ENCODE data around the gene CDC20.
"Not testable (repeated sequence)": the region's sequence is repeated elsewhere in the genome, so short reads cannot be mapped to it uniquely, and the experiment has no call there.

The CDC20 gene

DNA sequence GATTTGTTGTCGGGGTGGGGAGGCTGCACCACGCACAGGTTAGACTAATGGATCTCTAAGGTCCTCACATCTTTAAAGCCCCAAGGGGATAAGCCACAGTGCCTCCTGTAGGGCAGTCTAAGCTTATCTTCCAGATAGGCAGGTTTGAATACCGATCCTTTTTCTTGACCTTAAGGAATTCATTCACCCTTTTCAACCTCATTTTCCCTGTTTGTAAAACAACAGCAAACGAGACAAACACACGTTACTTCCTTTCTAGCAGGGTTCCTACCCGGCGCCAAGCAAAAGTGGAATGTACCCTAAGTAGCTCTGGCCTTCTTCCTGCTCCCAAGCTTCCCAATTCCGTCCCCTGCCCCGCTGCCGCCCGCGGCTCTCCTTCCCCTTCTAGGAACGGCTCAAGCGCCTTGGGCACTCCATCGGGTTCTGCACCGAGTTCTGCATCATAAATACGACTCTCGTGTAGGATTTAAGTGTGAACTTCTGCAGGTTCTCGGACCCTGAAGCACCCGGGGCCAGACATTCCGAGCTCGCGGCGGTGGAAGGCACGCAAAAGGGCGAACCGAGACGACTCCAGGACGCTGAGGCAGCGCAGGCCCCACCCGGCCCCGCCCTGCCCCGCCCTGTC is 548 bp upstream of the CDC20 start:
- peak; percentile 37 to 65 for DNase-seq

GRCh38 chr1:43359696-43360095 is 915 bp downstream of the CDC20 start:
- DNase-seq = no peak

DNA sequence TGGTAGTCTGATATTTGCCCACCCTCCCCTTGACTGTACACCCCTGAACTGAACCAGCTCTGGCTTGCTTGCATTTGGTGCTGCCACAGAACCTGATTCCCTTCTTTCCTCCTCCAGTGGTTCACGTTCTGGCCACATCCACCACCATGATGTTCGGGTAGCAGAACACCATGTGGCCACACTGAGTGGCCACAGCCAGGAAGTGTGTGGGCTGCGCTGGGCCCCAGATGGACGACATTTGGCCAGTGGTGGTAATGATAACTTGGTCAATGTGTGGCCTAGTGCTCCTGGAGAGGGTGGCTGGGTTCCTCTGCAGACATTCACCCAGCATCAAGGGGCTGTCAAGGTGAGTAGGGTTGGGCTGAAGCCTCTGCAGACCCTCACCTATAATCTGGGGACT is 1.8 kb downstream of the CDC20 start:
- no peak for DNase-seq

GRCh38 chr1:43363283-43363934 is 4.6 kb downstream of the CDC20 start:
- no peak for DNase-seq

DNA sequence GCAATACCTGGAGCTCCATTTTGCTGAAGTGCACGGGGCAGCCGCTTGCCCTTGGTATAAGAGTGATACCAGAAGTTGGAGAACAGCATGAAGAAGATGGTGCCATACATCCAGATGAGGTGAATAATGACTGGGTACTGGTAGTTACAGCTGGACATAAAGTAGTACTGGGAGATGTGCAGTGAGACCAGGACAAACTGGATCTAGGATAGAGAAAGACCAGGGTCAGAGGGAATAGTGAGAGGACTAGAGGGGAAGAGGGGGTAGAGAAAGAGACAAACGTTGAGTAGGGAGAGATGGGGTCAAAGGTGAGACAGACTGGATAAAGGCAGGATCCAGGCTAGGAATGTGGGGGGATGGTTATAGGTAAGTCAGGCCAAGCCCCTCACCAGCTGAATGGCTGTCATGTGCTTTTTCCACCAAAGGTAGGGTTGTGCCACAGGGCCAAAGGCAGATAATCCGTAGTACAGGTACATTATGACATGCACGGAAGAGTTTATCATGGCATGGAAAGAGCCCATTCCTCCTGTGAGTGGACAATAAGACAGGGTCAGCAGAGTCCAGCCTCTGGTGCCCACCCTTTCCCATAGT is 5.2 kb downstream of the CDC20 start:
- DNase-seq = no peak

DNA sequence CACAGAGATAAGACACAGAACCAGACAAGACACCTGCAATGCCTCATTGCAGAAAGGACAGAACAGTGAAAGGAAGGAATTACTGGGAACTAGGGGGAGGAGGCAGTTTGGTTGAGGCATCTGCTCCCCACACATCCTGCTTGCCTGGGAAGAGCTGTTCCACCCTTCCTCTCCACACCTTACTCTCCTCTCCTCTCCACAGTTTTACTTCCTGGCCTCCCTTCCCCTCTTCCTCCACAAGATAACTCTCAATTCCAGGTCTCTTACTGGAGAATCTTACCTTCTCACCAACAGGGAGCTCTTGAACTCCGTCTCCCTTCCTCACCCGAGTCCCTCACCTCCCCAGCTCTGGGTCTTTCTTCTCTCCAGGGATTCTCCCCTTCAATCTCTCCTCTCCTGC is 6.9 kb downstream of the CDC20 start:
- no peak for DNase-seq

DNA sequence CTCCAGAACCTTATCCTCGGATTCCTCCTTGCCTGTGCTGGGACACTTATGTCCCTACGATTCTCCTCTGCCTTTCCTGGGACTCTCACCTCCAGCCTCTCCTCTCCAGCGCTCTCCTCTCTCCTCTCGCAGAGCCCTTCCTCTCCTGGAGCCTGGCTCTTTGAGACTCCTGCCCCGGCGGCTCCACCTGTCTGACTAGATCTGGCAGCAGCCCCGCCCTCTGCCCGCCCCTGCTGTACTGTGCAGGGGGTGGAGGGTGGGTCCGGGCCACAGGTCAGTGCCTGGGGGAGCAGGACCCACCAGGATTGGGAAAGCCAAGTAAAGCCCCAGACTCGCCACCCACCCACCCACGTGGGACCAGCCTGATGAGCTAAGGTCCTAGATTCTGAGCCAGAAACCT is 7.4 kb downstream of the CDC20 start:
- DNase-seq = no peak

GRCh38 chr1:43366601-43367025 is 7.8 kb downstream of the CDC20 start:
- no peak for DNase-seq

DNA sequence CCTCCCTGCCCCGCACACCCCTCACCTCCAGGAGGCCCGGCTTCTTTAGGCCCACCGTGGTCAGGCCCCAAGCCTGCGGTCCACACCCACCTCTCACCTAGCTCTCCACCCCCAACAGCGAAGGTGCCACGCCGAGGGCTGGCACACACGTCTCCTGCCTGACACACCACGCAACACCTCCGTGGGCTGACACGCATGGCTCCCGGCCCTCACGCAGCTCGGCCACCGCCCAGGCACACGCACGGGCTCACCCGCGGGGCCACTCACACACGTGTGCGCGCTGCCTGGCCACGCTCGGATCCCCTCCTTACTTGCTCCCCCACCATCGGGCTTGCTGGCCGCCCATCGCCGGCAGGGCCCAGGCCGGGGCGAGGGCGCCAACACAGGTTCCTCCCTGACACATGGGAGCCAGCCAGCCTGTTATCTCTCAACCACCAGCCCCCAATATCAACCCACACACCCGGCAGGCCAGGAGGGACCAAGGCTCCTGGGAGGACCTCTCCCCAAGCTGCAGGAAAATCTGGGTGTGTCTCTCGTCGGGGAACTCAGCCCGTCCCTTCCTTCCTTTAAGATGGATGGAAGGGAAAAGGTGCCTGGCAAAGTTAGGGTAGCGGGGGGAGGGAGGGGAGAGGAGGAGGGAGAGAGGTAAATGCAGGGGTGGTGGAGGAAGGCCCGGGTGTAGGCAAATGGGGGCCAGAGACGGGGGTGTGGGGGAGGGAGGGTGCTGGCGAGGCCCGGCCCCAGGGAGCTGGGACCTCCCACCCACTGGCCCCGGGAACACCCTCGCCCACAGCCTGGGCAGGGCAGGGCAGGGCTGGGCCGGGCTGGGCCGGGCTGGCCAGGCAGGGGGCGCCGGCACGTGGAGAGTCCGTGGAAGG is 8.5 kb downstream of the CDC20 start:
- DNase-seq = no peak

DNA sequence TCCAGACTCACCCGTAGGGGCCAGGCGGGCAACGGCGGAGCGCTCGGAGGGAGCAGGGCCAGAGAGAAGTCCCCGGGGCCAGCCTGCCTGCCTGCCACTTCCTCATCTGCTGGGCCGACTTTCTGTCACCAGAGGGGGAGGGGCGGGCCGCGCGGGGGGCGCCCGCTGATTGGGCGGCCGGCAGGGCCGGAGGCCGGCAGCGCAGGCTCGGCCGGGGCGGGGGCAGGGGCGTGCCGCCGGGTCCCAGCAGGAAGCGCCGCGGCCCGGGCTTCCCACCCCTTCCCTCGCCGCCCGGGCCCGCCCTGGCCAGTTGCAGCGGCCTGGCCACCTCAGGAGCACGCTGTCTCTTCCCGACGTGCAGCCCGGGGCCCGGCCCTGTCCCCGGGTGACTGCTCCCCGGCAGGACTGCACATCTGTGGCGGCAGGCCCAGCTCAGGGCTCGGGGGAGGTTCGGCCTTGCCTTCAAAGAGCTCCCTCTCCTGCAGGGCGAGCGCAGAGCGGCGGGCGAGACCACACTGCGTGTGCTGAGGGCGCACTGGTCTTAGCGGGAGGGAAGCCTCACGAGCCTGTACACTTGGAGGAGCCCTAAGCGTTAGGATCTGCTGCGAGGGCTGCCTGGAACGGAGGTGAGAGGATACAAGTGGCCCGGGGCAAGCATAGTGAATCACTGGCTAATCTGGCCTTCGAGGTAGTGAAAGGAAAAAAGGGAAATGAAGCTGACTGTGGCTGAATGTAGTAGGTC is 9.3 kb downstream of the CDC20 start, which contains the start of gene ELOVL1:
Gene ELOVL1, minus strand, starts transcription at position 108 of the 742 bp plus-strand sequence. CDS start 2,402 bp downstream, outside the sequence.
- DNase-seq = peak; percentile 71 to 82

GRCh38 chr1:43368646-43369020 is 9.9 kb downstream of the CDC20 start:
- no peak for DNase-seq

DNA sequence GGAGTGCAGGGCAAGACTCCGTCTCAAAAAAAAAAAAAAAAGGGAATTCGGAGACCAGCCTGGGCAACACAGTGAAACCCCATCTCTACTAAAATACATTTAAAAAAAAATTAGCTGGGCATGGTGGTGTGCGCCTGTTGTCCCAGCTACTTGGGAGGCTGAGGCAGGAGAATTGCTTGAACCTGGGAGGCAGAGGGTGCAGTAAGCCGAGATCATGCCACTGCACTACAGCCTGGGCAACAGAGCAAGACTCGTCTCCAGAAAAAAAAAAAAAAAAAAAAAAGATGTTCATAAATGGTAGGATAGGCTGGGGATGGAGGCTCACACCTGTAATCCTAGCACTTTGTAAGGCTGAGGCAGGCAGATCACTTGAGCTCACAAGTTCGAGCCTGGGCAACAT is 11.0 kb downstream of the CDC20 start:
- not testable (repeated sequence) for DNase-seq

- DNase-seq = no peak
These were observed 11.8 kb downstream of the CDC20 start for GRCh38 chr1:43370564-43370963.

GRCh38 chr1:43372172-43372571 is 13.4 kb downstream of the CDC20 start:
- DNase-seq = no peak

DNA sequence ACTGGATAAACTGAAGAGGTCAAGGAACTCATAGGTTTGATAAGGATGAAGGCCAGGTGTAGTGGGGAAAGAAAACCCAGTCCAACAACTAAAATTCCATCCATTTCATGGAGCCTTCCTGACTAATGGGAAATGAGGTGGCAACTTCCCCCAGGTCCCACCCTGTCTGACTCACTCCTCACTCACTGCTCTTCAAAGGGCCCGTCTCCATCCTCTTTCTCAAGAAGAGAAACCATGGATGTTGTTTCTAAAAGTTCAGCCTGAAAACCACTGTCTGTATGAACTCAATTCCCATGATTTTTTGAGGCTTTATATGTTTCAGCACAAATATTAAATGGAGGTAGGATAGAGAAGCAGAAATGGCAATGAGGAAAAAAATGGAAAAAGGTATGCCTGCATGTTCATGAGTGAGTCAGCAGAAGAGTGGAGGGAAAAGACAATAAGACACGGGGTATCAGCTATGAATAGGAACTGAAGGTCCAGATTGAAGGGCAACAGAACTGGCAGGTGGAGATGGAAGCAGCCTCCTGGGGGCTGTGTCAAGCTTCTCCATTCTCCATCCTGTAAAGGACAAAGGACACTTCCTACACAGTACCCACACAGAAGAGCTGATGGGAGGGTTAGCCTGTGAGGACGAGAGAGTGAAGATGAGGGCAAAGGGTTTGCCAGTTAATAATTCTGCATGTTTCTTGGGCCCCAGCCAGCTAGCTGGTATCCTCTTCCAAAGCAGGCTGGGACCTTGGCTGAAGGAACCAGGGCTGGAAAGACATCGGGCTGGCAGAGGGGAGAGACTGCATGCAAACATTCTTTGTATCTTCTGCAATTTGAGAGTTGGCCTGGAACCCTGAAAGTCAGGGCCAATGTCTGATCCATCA is 14.5 kb downstream of the CDC20 start:
- no peak for DNase-seq

DNA sequence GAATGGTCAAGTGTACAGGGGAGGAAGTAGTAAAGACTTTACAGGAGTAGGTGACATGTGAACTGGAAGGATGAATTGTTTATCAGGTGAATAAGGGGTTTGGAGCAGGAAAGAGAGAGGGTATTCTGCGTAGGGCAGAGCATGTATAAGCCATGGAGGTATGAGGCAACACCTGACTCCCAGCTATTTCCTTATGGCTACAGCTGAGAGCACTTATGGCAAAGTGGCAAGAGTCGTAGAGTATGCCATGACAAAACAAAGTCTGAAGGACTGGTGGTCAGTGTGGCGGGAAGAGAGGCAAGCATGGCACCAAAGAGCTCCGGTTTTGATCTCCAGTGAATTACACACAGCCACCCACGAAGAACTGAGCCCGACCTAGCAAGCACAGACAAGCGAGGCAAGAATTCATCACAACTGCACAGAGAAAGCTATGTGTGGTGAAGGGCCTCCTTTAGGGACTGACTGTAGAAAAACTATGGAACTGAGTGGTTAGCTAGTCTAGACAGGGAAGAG is 18.0 kb downstream of the CDC20 start:
- DNase-seq = no peak

GRCh38 chr1:43377831-43378230 is 19.1 kb downstream of the CDC20 start:
- no peak for DNase-seq

DNA sequence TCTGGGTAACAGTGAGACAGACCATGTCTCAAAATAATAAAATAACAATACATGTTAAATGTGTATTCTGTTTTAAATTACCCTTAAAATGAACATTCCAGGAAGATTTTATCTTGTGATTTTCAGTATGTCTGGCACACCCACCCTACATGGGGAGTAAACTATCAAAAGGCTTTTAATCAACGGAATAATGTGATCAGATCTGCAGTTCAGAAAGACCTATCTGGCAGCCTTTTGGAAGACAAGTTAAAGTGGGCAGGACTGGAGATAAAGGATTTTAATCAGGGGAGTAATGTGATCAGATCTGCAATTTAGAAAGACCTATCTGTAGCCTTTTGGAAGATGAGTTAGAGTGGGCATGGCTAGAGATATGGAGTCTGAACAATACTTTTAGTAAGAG is 20.7 kb downstream of the CDC20 start:
- no peak for DNase-seq

DNA sequence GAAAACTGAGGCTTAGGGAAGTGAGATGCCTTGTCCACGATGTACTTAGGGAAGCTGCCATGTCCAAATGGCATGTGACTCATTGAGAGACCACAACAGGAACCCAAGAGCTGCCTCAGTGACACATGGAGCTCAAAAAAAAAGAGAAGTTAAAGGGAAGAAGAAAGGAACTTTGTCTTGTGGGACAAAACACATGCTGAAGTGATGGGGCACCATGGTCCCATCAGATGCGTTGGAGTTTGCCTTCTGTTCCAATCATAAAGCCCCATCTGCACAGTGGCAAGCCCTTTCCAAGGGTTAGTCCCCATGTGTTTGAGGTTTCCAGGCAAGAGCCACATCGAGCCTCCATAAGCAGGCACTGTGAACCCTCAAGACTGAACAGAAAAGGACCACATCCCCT is 22.8 kb downstream of the CDC20 start:
- DNase-seq = no peak

DNA sequence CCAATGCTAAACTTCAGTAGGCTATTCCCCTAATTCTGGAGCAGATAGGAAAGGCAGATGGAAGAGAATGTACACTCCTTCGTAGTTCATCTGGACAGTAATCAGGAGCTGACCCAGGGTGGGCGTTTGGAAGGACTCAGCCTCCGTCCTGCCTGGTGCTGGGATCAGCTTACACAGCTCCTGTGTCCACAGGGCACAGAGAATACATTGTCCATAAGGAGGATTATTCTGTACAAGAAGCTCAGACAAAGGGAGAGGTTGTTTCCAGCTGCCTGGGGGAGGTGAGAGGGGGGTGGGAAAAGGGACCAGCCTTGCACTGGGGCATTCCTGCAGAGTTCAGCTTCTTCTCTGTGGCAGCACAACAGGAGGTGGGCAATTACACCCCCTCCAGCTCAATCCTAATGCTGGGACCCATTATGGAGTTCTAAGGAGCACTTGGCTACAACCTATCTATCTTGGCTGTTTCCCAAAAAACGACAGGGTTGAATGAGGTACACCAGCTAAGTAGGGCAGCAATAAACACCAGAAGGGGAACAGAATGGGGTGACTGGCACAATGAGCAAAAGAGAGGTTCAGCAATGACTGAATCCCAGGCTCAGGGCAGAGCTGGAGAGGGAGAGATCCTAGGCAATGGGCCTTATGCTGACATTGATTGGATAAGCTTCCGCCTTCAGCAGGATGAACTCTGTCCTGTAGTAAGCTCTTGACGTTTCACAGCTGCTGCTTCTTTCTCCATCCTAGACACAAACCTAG is 23.4 kb downstream of the CDC20 start:
- no peak for DNase-seq

DNA sequence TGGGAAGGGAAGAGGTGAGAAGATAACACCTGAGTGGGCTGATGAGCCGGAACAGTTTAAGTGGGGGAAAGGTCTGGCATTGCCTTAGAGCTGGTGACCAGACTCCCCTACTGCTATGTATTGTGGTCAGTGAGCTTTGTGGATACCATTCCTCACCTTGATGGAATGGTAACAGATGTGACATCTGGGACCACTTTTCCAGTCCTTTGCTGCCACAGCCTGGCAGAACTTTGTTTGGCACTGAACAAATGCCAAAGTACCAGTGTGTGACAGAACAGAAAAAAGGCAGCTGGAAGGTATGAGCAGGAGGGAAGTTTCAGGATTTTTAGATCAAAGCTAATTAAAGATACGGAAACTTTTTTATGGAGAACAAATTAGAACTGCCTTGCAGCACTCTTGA is 24.7 kb downstream of the CDC20 start:
- DNase-seq = peak in 1 of 2 experiments; percentile 41
